GM19372 (cell line): ENCODE data around the gene NSUN3.
"Not testable (repeated sequence)": the region's sequence is repeated elsewhere in the genome, so short reads cannot be mapped to it uniquely, and the experiment has no call there.

Experiments
- ATAC-seq: cut with Tn5 transposase; IDR thresholded peaks from one replicate; pipeline ENCODE4 v1.9.1; 2021; ENCODE audit warnings: mild to moderate bottlenecking, low read depth, moderate library complexity; ENCODE audit not compliant: unreplicated experiment

Gene NSUN3

GRCh38 chr3:94062513-94063404 is at the start of gene NSUN3, which contains the start of gene DHFR2:
Gene NSUN3 (plus strand): TSS chr3:94063061. CDS start chr3:94063127, 66 bp downstream.
Gene DHFR2 (minus strand): TSS chr3:94062916. CDS start chr3:94061511, 1,405 bp downstream.
- ATAC-seq = peak; percentile 87

- no peak for ATAC-seq
Measured at GRCh38 chr3:94015025-94015424, 47.8 kb upstream of the NSUN3 start.

- no peak for ATAC-seq
Measured at GRCh38 chr3:94019659-94020058, 43.2 kb upstream of the NSUN3 start.

GRCh38 chr3:94020293-94020692 is 42.6 kb upstream of the NSUN3 start:
- ATAC-seq = no peak

GRCh38 chr3:94024385-94024784 is 38.5 kb upstream of the NSUN3 start:
- ATAC-seq = no peak

GRCh38 chr3:94026623-94027022 is 36.2 kb upstream of the NSUN3 start:
- ATAC-seq = no peak

GRCh38 chr3:94028093-94028837 is 34.6 kb upstream of the NSUN3 start, which contains the start of gene STX19:
Gene STX19 (minus strand): TSS chr3:94028597. CDS start chr3:94015269, 13,328 bp downstream.
- ATAC-seq = no peak

- ATAC-seq = no peak
Measured at GRCh38 chr3:94036909-94037507, 25.9 kb upstream of the NSUN3 start.

- ATAC-seq = no peak
Measured at GRCh38 chr3:94043285-94043684, 19.6 kb upstream of the NSUN3 start.

- ATAC-seq = not testable (repeated sequence)
Measured at GRCh38 chr3:94044100-94044936, 18.5 kb upstream of the NSUN3 start.

GRCh38 chr3:94046533-94046932 is 16.3 kb upstream of the NSUN3 start:
- ATAC-seq = no peak

GRCh38 chr3:94049267-94049666 is 13.6 kb upstream of the NSUN3 start:
- no peak for ATAC-seq

GRCh38 chr3:94050546-94050945 is 12.3 kb upstream of the NSUN3 start:
- ATAC-seq = no peak

- no peak for ATAC-seq
Measured at GRCh38 chr3:94061297-94061696, 1.6 kb upstream of the NSUN3 start.

GRCh38 chr3:94063496-94064119 is 747 bp downstream of the NSUN3 start:
- ATAC-seq = no peak

- no peak for ATAC-seq
Measured at GRCh38 chr3:94064243-94064860, 1.5 kb downstream of the NSUN3 start.

- no peak for ATAC-seq
Measured at GRCh38 chr3:94065122-94065521, 2.3 kb downstream of the NSUN3 start.

GRCh38 chr3:94065819-94066480 is 3.1 kb downstream of the NSUN3 start:
- no peak for ATAC-seq
